GM12801 (cell line): Measurements from ENCODE around the gene LIN9.

Source experiments
- TF ChIP-seq, protein P1 (sequence below): IDR thresholded peaks from one replicate; pipeline ENCODE4 v1.5.1; 2011; ENCODE audit warnings: control low read depth; ENCODE audit not compliant: insufficient read length; ENCODE audit errors: extremely low read depth

The LIN9 gene

DNA sequence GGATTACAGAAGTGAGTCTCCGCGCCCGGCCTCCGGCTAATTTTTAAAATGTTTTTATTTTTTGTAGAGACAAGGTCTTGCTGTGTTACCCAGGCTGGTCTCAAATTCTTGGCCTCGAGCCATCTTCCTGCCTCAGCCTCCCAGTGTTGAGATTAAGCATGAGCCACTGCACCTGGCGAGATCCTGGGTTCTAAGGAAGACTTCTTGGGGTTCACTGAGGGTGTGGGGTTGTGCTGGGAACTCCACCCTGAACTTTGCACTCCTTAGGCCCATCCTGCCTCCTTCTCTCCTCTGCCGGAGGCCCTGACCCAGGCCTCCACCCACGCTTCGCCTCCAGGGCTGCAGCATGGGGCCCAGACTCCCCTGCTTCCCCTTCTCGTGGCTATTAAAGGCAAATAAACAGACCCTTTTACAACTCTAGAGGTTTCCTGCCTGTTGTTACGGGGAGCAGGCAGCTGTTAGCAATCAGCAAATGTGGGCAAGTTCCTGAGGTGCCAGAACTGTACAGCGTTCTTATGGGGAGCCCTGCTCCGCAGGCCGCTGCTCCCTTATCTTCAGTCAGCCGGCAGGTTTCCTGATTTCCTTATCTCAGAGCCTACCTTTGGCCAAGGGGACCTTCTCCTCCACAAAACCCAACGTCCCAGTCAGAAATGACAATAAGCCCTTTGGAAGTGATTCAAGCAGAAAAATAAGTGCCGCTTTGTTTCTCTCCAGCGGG is 41.0 kb upstream of the LIN9 start:
- TF ChIP-seq, protein P1, sequence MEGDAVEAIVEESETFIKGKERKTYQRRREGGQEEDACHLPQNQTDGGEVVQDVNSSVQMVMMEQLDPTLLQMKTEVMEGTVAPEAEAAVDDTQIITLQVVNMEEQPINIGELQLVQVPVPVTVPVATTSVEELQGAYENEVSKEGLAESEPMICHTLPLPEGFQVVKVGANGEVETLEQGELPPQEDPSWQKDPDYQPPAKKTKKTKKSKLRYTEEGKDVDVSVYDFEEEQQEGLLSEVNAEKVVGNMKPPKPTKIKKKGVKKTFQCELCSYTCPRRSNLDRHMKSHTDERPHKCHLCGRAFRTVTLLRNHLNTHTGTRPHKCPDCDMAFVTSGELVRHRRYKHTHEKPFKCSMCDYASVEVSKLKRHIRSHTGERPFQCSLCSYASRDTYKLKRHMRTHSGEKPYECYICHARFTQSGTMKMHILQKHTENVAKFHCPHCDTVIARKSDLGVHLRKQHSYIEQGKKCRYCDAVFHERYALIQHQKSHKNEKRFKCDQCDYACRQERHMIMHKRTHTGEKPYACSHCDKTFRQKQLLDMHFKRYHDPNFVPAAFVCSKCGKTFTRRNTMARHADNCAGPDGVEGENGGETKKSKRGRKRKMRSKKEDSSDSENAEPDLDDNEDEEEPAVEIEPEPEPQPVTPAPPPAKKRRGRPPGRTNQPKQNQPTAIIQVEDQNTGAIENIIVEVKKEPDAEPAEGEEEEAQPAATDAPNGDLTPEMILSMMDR: no peak

- TF ChIP-seq, protein P1: no peak
Observed at GRCh38 chr1:226349081-226349480, 40.1 kb upstream of the LIN9 start.

GRCh38 chr1:226344441-226345259 is 35.7 kb upstream of the LIN9 start:
- TF ChIP-seq, protein P1: no peak

- TF ChIP-seq, protein P1: no peak
Observed at GRCh38 chr1:226342656-226343055, 33.7 kb upstream of the LIN9 start.

- TF ChIP-seq, protein P1: no peak
Observed at GRCh38 chr1:226337276-226337875, 28.4 kb upstream of the LIN9 start.

- TF ChIP-seq, protein P1: no peak
Observed at GRCh38 chr1:226335661-226336060, 26.7 kb upstream of the LIN9 start.

DNA sequence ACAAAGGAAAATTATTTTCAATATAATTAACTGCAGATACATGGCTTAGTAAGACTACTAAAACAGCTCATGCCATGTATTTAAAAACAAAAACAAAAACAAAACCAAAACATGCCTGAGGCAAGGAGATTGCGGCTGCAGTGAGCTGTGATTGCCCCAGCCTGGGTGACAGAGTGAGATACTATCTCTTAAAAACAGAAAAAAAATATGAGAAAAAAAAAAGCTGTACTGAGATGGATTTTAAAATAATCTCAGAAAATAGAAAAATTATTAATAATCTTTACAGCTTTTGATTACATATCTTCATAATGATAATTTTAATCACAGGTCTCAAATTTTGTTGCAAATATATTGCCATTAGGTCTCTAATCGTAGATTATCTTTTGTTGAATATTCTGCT is 24.0 kb upstream of the LIN9 start:
- TF ChIP-seq, protein P1: no peak
